ENCODE measurements around the gene ZNF385B. TPM values are rescaled to one million over a fixed set of nuclear protein-coding genes. Genes with fewer than 3 reads are reported as not detected.

ZNF385B gene
- total RNA-seq, 1 experiment from 2014 or later: 0.57 TPM

GRCh38 chr2:179646862-179647587, 214.4 kb downstream of the ZNF385B start:
- no peaks in the 10 kb centered on the region for H3K9me3 Mint-ChIP-seq (ENCODE audit: low read depth, unreplicated experiment)
- no peaks in the 10 kb centered on the region for H3K27me3 Mint-ChIP-seq (ENCODE audit: unreplicated experiment)
- no peak overlapping the region for H3K4me3 Mint-ChIP-seq (ENCODE audit: low read depth, unreplicated experiment)
- no peaks in the 10 kb centered on the region for H3K4me1 Mint-ChIP-seq (ENCODE audit: low read depth, unreplicated experiment)
- H3K36me3 Mint-ChIP-seq (ENCODE audit: insufficient read depth, unreplicated experiment): no peaks in the 10 kb centered on the region
- TF ChIP-seq CTCF (IDR thresholded peaks at IDR 0.05; ENCODE audit: unreplicated experiment): no peak
- DNase-seq: no peak
- no peak overlapping the region for H3K27ac Mint-ChIP-seq (ENCODE audit: unreplicated experiment)
- intact Hi-C loops (cut with micrococcal nuclease; ENCODE audit: unreplicated experiment): no loop called here
- BruUV-seq (replicated peaks): no TSS peak
- CTCF ChIA-PET: no interaction called here

GRCh38 chr2:179646173-179646769, 215.1 kb downstream of the ZNF385B start:
- no peaks in the 10 kb centered on the region for H3K4me1 Mint-ChIP-seq (ENCODE audit: low read depth, unreplicated experiment)
- no TSS peak for BruUV-seq (replicated peaks)
- H3K27me3 Mint-ChIP-seq (ENCODE audit: unreplicated experiment): no peaks in the 10 kb centered on the region
- H3K27ac Mint-ChIP-seq (ENCODE audit: unreplicated experiment): no peak overlapping the region
- DNase-seq: no peak
- intact Hi-C loops (cut with micrococcal nuclease; ENCODE audit: unreplicated experiment): no loop called here
- CTCF ChIA-PET: no interaction called here
- TF ChIP-seq CTCF (IDR thresholded peaks at IDR 0.05; ENCODE audit: unreplicated experiment): no peak
- no peaks in the 10 kb centered on the region for H3K9me3 Mint-ChIP-seq (ENCODE audit: low read depth, unreplicated experiment)
- H3K4me3 Mint-ChIP-seq (ENCODE audit: low read depth, unreplicated experiment): no peak overlapping the region
- no peaks in the 10 kb centered on the region for H3K36me3 Mint-ChIP-seq (ENCODE audit: insufficient read depth, unreplicated experiment)

- no peaks in the 10 kb centered on the region for H3K36me3 Mint-ChIP-seq (ENCODE audit: insufficient read depth, unreplicated experiment)
- CTCF ChIA-PET: no interaction called here
- intact Hi-C loops (cut with micrococcal nuclease; ENCODE audit: unreplicated experiment): no loop called here
- H3K27me3 Mint-ChIP-seq (ENCODE audit: unreplicated experiment): no peaks in the 10 kb centered on the region
- BruUV-seq (replicated peaks): no TSS peak
- H3K4me3 Mint-ChIP-seq (ENCODE audit: low read depth, unreplicated experiment): no peak overlapping the region
- no peak for DNase-seq
- no peak for TF ChIP-seq CTCF (IDR thresholded peaks at IDR 0.05; ENCODE audit: unreplicated experiment)
- no peaks in the 10 kb centered on the region for H3K9me3 Mint-ChIP-seq (ENCODE audit: low read depth, unreplicated experiment)
- H3K4me1 Mint-ChIP-seq (ENCODE audit: low read depth, unreplicated experiment): no peaks in the 10 kb centered on the region
- H3K27ac Mint-ChIP-seq (ENCODE audit: unreplicated experiment): no peak overlapping the region
Observed at GRCh38 chr2:179645047-179645446, 216.4 kb downstream of the ZNF385B start.

- no peak for TF ChIP-seq CTCF (IDR thresholded peaks at IDR 0.05; ENCODE audit: unreplicated experiment)
- H3K36me3 Mint-ChIP-seq (ENCODE audit: insufficient read depth, unreplicated experiment): no peaks in the 10 kb centered on the region
- no peaks in the 10 kb centered on the region for H3K27me3 Mint-ChIP-seq (ENCODE audit: unreplicated experiment)
- H3K4me1 Mint-ChIP-seq (ENCODE audit: low read depth, unreplicated experiment): no peaks in the 10 kb centered on the region
- BruUV-seq (replicated peaks): no TSS peak
- no peaks in the 10 kb centered on the region for H3K9me3 Mint-ChIP-seq (ENCODE audit: low read depth, unreplicated experiment)
- H3K27ac Mint-ChIP-seq (ENCODE audit: unreplicated experiment): no peak overlapping the region
- no peak for DNase-seq
- CTCF ChIA-PET: no interaction called here
- intact Hi-C loops (cut with micrococcal nuclease; ENCODE audit: unreplicated experiment): no loop called here
- no peak overlapping the region for H3K4me3 Mint-ChIP-seq (ENCODE audit: low read depth, unreplicated experiment)
Observed at GRCh38 chr2:179642462-179642861, 218.9 kb downstream of the ZNF385B start.

All from Calu3 (cell line).